ENCODE results near the gene GFRA1. TPM values are rescaled to one million over a fixed set of nuclear protein-coding genes. Genes with fewer than 3 reads are reported as not detected.

GFRA1 gene
- polyA plus RNA-seq, 1 experiment, result 6.8 TPM

DNA sequence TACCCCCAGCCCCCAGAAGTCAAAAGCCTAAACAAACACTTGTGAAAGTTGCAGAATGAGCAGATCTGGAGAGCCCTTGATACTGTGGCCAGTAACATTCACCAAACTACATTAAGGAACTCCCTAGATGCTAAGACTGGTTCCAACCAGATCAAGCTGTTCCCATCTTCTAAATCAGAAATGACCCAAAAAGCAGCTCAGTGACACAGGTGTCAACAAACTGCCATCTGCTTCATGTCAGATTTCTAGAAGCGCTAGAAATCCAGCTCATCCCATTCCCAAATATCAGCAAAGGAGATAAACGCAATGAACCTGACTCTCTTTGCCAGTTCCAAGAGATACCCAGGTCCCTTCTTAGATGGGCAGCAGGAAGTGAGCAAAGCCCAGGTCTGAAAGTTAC, 90.6 kb downstream of the GFRA1 start:
- Histone ChIP-seq H3K27ac (ENCODE audit: low read depth, low read length) (no peak overlapping the region), H3K27me3 (ENCODE audit: control insufficient read depth, insufficient read depth, low read length) (no peaks in the 10 kb centered on the region), H3K4me3 (ENCODE audit: low read depth, low read length) (no peak overlapping the region), H3K9me3 (ENCODE audit: control insufficient read depth, insufficient read depth, low read length) (no peaks in the 10 kb centered on the region)
- TF ChIP-seq CTCF (IDR thresholded peaks at IDR 0.05; ENCODE audit: low read depth, low read length), result no peak
- CTCF ChIA-PET, result no interaction called here
- no peak for DNase-seq (ENCODE audit: low read depth, low spot score)
- POLR2A ChIA-PET, result no interaction called here

- CTCF ChIA-PET, result no interaction called here
- Histone ChIP-seq H3K27ac (ENCODE audit: low read depth, low read length) (no peak overlapping the region), H3K4me3 (ENCODE audit: low read depth, low read length) (no peak overlapping the region), H3K9me3 (ENCODE audit: control insufficient read depth, insufficient read depth, low read length) (no peaks in the 10 kb centered on the region; the same call in 1 of the 2 replicates), H3K27me3 (ENCODE audit: control insufficient read depth, insufficient read depth, low read length) (no peaks in the 10 kb centered on the region)
- POLR2A ChIA-PET, result no interaction called here
- DNase-seq (ENCODE audit: low read depth, low spot score), result no peak
- TF ChIP-seq CTCF (IDR thresholded peaks at IDR 0.05; ENCODE audit: low read depth, low read length), result no peak
Observed at GRCh38 chr10:116178086-116178605, 94.9 kb downstream of the GFRA1 start.

- CTCF ChIA-PET, result interaction anchor here (0.8 kb wide), 1 partner anchor 113 kb away, joined by 3 read pairs; no protein-coding TSS in a partner anchor
- POLR2A ChIA-PET, result no interaction called here
- DNase-seq (ENCODE audit: low read depth, low spot score), result no peak
- H3K27ac ChIP-seq (ENCODE audit: low read depth, low read length), result no peak overlapping the region
- H3K4me3 ChIP-seq (ENCODE audit: low read depth, low read length), result no peak overlapping the region
- no peaks in the 10 kb centered on the region for H3K27me3 ChIP-seq (ENCODE audit: control insufficient read depth, insufficient read depth, low read length)
- no peak for TF ChIP-seq CTCF (IDR thresholded peaks at IDR 0.05; ENCODE audit: low read depth, low read length)
- H3K9me3 ChIP-seq (ENCODE audit: control insufficient read depth, insufficient read depth, low read length), result no peaks in the 10 kb centered on the region; the same call in 1 of the 2 replicates
Observed at GRCh38 chr10:116175231-116175630, 97.8 kb downstream of the GFRA1 start.

DNA sequence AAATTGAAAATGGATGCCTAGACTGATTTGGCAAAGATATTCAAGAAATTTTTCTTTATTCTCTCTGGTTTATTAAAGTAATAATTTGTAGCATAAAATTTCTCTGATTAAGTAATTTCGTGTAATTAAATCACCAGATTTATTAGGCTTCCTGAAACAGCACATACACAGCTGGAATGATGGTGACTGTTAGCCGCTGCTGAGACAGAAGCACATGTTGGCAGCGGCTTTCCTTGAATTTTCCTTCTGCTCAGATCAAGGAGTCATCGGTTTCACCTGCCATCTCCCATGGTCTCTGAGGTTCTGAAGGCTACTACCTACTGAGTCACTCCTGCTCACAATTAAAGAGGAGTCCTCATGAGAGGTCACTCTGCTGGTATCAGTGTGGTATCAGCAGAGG, 101.5 kb downstream of the GFRA1 start:
- H3K4me3 ChIP-seq (ENCODE audit: low read depth, low read length), result no peak overlapping the region
- H3K27ac ChIP-seq (ENCODE audit: low read depth, low read length), result no peak overlapping the region
- ChIA-PET CTCF (no interaction called here), POLR2A (no interaction called here)
- TF ChIP-seq CTCF (IDR thresholded peaks at IDR 0.05; ENCODE audit: low read depth, low read length), result no peak
- H3K27me3 ChIP-seq (ENCODE audit: control insufficient read depth, insufficient read depth, low read length), result no peaks in the 10 kb centered on the region
- no peak for DNase-seq (ENCODE audit: low read depth, low spot score)
- H3K9me3 ChIP-seq (ENCODE audit: control insufficient read depth, insufficient read depth, low read length), result no peaks in the 10 kb centered on the region; the same call in 1 of the 2 replicates

- TF ChIP-seq CTCF (IDR thresholded peaks at IDR 0.05; ENCODE audit: low read depth, low read length), result no peak
- Histone ChIP-seq H3K4me3 (ENCODE audit: low read depth, low read length) (no peak overlapping the region), H3K27me3 (ENCODE audit: control insufficient read depth, insufficient read depth, low read length) (no peaks in the 10 kb centered on the region), H3K27ac (ENCODE audit: low read depth, low read length) (no peak overlapping the region), H3K9me3 (ENCODE audit: control insufficient read depth, insufficient read depth, low read length) (no peaks in the 10 kb centered on the region; the same call in 1 of the 2 replicates)
- no peak for DNase-seq (ENCODE audit: low read depth, low spot score)
- ChIA-PET POLR2A (no interaction called here), CTCF (no interaction called here)
Observed at GRCh38 chr10:116170815-116171250, 102.2 kb downstream of the GFRA1 start.
